G401 (cell line): ENCODE measurements around the gene DPH1. TPM values are rescaled to one million over a fixed set of nuclear protein-coding genes. Genes with fewer than 3 reads are reported as not detected.
"Not testable (repeated sequence)": the region's sequence is repeated elsewhere in the genome, so short reads cannot be mapped to it uniquely, and the experiment has no call there.

Experiments
- DNase-seq: peaks from one replicate; pipeline ENCODE4 v3.0.0-alpha.2; 2015; ENCODE audit warnings: low spot score
- in situ Hi-C: cut with HindIII; loops from 2 replicates; pipeline ENCODE4 v1.10.0; 2016; ENCODE audit warnings: low sequenced_read_pairs, mixed read lengths
- total RNA-seq: library from RNA; depleted of rRNA; stranded (reverse); fragments of >200 nt; shearing (Covaris generic); gene quantifications from 2 replicates; pipeline ENCODE4 v1.2.3, GENCODE V29; 2014

Gene DPH1
- total RNA-seq, 1 experiment from 2014 or later = 56.7 TPM

DNA sequence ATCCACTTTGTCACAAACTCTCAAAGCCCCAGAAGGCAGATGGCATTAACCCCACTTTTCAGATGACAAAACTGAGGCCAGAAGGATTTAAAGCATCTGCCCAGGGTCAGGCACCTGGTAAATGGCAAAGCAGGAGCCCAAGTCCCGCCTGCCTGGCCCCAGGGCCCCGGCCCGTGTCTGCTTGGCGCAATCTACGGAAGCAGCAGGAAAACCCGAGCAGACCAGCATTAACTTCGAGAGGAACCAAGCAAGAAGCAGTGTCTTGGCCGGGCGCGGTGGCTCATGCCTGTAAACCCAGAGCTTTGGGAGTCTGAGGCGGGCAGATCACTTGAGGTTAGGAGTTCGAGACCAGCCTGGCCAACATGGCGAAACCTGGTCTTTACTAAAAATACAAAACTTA lies 26.4 kb upstream of the DPH1 start:
- DNase-seq = no peak
- in situ Hi-C loops = no loop called here

DNA sequence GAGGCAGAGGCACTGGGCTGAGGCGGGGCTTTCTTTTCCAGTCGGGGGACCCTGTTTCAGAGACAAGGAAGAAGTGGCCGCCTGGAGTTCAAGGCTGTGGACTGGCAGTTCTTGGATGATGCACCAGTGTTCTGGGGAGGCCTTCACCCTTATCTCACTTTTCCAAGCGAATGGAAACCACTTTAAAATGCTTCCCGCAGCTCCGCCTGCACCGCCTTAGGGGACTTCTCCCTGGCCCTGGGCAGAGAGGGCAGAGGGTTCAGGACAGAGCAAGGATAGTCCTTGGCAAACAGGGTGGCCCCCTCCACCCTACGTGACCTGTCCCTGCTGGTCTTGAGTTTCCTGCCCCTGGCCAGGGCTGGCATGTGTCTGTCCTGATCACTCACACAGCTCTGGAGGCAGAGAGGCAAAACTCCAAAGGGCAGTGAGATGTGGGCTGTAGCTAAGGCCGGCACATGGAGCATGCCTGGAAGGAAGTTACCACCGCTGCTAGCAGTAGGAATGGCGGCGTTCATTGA lies 25.5 kb upstream of the DPH1 start:
- in situ Hi-C loops = no loop called here
- DNase-seq = no peak

DNA sequence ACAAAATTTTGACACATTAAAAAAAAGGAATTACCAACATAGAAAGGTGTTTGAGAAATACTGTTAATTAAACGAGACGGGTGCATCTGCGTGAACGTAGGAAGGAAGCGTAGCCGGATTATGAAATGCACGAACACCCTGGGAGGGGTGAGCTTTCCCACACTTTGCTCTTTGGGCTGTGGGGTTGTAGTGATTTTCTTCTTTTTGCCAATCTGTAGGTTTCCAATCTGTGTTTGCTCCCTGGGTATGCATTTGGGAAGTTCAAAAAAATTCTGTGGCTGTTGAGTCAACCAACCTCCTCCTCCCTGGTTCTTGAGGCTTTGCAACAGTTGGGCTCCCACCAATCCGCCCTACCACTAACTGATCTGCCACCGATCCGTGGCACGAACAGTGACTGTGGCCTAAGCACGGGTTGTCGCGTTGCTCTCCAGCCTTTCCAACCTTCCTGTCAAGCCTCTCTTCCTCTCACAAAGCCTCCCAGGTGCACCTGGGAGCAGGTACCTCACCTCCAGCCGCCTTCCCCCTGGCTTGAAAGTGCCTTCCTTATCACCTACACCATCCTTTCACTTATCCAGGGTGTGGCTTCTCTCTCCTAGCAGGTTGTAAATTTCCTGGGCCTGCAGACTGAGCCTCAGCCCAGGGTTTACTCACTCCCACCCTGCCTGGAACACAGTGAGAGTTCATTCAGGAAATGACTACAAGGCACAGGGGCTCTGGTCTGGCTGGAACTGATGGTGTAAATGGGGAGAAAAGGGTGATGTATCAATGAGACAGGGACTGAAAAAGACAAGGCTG lies 21.4 kb upstream of the DPH1 start:
- no peak for DNase-seq
- in situ Hi-C loops = no loop called here

DNA sequence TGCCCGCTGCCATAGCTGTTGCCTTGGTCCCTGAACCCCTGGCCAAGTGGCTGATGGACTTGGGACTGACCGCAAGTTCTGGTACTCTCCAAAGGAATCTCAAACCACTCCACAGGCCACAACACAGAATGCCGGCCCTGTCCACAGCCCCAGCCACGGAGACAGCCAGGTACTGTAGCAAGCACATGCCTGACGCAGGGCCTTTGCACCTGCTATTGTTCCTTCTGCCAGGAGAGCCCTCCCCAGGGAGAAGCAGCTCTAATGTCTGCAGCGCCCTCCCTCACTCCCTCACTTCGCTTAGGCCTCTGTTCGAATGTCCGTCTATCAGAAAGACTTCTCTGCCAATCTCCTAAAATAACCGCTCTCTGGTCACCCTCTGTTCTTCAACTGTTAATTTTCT lies 20.2 kb upstream of the DPH1 start:
- DNase-seq = no peak
- in situ Hi-C loops = no loop called here

DNA sequence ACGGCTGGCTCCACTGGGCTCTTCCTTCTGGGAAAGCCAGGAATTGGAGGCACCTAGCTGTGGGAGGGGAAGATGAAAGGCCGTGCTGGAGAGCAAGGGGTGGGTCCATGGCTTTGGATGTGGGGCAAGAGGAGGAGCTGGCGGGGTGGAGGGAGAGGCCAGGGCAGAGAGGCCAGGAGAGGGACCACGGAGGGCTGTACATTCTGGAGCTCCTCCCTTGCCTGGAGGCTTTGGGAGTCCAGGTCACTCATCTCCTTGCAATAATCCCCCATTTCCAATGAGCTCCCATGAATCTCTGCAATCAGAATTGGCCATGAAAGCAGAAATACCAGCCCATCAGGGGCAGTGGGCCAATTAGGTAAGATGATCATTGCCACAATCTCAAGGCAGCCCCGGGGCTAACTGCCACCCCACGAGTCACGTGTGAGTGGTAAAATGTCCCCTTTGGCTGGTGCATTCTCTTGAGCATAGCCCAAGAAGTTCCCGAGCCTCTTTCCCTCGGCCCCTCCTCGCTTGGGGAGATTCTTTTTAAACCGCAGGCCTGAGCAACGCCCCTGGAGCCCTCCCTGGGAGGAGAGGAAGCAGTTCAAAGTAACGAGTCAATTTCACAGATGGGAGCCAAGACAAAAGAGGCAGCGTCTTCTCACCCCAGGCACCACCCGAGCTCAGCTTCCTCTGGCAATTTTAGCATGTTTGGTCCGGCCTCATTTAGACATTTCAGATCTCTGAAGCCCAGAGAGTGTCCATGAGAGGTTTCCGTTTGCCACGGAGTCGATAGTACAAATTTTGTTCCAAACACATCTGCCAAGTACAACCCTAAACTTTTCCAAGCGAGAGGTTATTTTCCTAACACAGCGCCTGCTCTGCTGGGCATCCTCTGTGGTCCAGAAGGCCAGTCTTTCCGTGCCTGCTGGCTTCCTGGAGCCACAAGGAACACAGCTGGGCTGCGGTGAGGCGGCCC lies 18.3 kb upstream of the DPH1 start:
- in situ Hi-C loops = no loop called here
- DNase-seq = no peak

DNA sequence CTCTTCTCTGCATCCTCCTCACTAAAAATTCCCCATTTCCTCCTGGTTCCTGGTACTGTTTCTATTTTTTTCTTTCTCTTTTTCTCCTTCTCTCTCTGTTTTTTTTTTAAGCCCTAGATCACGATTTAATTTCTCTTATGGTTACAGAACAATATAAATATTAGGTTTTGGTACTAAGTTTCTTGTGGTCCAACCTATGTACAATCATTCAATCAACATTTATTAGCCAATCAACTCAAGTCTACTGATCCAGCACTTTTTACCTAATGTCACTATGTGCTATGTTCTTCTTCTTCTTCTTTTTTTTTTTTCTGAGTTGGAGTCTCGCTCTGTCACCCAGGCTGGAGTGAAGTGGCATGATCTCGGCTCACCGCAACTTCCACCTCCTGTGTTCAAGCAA lies 17.5 kb upstream of the DPH1 start:
- in situ Hi-C loops = no loop called here
- no peak for DNase-seq

DNA sequence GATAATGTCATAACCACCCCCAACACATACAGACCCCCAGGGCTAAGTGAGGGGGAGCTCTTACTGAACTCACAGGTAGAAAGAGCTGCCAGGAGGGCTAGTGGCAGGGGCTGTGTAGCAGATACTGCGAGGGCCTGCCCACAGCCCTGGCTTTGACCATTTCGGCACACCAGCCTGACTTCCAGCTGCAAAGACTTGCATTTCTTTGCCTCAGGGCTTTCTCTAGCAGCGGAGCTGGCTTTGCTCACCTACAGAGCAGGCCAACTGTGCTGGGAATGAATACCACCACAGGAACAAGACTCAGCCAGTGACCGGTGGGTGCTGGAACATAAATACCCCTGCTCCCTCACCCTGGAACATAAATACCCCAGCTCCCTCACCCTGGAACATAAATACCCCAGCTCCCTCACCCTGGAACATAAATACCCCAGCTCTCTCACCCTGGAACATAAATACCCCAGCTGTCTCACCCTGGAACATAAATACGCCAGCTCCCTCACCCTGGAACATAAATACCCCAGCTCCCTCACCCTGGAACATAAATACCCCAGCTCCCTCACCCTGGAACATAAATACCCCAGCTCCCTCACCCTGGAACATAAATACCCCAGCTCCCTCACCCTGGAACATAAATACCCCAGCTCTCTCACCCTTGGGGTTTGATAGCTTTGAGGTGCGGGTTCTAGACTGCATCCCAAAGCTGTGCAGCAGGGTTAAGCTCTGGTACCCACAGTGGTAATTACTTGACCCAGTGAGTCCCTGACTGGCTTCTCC lies 16.5 kb upstream of the DPH1 start:
- in situ Hi-C loops, DNase-seq: not testable (repeated sequence)

DNA sequence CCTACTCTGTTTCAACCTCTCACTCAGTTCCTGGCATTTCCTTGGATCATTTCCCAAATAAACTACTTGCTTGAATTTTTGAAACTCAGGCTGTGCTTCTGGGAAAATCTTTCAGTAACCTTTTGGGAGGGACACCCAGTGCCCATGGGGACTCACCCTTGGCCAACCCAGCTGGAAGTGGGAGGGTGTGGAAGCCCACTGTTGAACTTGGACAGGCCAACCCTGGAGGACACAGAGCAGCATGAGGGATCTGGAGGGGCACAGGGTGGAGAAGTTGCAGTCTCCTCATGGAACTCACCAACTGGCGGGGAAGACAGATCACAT lies 16.0 kb upstream of the DPH1 start:
- no peak for DNase-seq

DNA sequence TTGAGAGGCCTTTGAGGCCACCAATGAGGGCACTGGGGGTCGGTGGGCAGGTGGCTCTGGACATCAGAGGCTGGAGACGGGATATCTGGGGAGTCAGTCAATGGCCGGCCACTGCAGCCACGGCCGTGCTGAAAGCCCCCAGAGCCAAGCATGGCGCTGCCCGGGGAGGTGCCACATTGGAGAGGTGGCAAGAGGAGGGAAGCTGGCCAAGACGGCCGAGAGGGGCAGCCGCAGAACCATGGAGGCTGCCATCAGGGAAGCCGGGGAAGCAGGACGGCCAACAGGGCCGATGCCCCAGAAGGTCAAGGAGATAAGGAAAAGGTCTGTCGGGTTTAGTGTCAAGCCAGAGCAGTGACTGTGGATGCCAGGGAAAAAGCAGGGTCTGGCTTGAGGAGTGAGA lies 14.6 kb upstream of the DPH1 start:
- in situ Hi-C loops = no loop called here
- DNase-seq = no peak

More for the DNA sequence above, 16.0 kb upstream of the DPH1 start:
- in situ Hi-C loops = no loop called here

DNA sequence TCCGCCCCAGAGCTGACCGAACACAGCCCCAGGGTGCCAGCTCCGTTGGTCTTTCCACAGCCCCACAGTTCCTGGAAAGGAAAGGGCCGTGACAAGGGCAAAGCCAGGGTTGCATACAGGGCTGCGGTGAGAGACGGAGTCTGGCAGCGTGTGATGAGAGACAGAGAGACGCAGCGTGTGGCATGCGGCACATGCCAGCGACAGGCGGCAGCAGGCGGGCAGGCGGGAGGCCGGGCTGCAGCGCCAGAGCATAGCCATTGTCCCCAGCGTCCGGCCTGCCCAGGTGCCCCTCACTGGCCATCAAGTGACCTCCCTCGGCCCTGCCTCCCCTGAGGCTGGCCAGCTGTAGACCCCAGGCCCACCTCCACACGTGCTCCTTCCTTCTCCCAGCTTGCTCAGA lies 13.5 kb upstream of the DPH1 start:
- DNase-seq = peak; percentile 68
- in situ Hi-C loops = no loop called here

DNA sequence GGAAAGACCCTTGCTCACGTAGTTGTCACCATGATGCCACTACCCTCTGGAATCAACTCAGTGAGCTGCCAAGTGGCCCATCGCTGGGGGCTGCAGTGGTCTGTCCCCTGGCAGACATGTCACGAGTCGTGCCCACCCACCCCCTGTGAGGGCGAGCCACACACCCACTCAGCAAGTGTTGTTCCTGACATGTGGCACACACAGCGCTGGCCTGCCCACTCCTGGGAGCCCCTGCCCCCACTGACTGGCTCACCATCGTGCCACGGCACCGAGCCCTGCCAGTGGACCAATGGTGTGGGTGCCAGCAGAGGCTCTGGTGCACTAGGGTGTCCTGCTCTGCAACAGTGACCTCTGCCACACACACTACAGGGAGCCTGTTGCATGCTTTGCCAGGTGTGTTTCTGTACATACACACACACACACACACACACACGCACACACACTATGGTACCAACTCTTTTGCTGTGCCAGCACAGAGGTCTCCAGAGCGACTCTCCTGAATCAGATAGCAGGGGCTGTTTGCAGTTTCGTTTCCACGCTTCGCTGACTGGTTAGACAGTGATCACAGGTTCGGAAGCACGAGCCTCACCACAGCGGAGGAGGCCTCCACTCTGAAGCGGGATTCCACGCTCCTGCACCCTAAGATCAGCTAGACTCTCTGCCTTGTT lies 12.5 kb upstream of the DPH1 start:
- in situ Hi-C loops = no loop called here
- DNase-seq = no peak

DNA sequence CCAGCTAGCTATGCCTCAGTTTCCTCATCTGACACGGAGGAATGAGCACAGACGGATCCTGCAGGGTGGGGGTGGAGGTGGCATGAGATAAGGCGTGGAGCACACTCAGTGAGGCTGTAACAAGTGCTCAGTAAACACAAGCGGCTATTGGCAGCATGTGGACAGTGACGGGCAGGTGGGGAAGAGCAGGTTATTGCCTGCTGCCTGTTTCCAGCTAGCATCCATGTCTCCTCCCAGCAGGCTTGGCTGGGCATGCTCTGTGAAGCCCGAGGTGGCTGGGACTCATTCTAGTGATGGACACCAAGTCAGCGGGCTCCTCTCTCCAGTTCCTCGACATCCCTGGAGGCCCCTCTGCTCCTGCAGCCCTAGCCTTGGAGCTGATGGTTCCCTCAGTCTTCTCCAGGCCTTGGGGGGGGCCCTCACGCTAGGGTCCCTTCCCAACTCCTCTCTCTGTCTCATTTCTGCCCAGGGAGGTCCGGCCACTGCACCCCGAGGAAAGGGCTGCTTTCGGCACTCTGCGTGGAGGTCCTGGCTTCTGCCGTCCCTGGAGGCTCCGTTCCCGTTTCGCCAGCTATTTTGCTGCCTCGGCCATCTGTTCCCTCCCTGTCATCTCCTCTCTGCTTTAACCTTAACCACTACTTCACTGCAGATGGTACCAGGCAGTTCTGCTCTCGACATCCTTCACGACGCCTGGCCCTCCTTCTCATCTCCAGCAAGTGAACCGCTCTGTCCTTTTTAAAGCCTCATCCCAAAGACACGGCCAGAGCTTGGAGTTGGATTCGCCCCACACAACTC lies 11.0 kb upstream of the DPH1 start:
- in situ Hi-C loops = no loop called here
- DNase-seq = peak; percentile 83

DNA sequence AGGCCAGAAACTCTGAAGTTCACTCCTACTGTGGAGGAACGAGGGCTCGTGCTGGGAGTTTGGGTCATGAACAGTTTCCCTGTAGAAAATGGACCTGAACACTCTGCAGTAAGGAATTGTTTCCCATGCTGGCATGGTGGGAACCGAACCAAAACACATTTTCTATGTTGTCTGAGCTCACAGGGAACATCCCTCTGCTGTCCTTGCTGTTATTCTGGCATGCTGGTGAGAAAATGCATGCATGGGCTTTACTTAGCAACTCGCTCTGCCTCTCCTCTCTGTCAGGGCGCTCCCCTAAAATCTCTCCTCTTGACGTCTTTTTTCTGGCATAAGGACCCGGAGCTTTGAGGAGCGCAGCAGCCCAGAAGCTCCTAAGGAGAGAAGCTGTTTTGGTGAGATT lies 10.2 kb upstream of the DPH1 start:
- in situ Hi-C loops = no loop called here
- DNase-seq = no peak

DNA sequence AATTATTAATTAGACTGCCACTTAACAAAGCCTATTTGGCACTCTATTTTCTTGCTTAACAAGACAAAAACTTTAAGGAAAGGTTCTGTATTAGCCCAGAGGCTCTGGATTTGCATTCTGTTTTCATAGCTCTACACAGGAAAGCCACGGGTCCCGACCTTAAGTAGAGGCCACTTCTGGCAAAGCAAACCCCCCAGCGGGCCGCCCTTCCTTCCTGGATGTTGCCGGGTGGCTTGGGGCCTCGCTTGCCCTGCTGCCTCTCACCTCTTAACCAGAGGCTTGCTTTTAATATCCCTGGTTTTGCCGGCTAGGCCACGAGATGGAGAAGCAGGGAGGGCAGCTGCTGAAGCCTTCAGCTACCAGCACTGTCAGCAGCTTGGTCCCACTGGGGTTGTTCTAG lies 9.2 kb upstream of the DPH1 start:
- in situ Hi-C loops = no loop called here
- DNase-seq = no peak

DNA sequence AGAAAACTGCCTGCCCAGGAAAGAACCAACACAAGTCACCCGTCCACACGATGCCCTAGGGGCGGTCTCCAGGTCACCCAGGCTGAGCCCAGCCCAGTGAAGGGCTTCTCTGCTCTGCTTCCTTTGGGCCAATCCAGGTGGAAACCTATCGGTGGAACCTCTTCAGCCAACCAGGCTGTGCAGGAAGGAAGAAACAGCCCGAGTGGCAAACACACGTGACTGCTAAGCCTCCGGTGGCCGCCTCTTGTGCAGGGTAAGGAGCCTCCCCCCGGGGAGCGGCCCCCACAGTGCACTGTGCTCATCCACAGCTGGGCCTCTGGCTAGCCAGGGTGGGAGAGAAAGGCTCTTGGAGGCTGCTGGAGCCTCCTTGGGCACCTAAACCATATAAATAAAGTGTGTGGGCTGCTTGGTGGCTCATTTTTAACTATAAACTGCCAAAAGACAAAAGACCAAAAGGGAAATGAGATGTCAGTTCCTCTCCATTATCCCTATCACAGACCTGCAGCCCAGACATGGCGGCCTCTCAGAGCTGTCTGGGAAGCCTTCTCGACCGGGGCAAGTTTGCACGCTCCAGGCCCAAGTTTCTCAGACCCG lies 7.2 kb upstream of the DPH1 start:
- in situ Hi-C loops = no loop called here
- no peak for DNase-seq

DNA sequence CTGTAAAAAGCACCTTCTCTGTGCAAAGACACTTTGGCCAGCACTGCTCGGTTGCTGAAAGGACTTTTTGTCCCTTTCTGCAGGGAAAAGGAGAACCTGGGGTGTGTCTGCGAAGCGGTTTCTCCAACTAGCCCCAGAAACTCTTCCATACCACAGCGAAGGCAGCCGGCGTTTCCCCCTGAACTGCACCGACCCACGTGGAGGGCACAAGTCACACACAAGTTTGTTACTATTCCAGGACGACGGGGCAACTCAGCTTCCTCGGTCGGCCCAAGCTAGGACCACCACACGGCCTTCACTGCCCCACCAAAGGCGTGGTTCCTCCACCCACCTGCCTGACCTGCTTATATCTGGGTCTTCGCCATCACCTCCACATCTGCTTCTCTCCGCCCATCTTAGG lies 6.7 kb upstream of the DPH1 start:
- in situ Hi-C loops = no loop called here
- DNase-seq = no peak

DNA sequence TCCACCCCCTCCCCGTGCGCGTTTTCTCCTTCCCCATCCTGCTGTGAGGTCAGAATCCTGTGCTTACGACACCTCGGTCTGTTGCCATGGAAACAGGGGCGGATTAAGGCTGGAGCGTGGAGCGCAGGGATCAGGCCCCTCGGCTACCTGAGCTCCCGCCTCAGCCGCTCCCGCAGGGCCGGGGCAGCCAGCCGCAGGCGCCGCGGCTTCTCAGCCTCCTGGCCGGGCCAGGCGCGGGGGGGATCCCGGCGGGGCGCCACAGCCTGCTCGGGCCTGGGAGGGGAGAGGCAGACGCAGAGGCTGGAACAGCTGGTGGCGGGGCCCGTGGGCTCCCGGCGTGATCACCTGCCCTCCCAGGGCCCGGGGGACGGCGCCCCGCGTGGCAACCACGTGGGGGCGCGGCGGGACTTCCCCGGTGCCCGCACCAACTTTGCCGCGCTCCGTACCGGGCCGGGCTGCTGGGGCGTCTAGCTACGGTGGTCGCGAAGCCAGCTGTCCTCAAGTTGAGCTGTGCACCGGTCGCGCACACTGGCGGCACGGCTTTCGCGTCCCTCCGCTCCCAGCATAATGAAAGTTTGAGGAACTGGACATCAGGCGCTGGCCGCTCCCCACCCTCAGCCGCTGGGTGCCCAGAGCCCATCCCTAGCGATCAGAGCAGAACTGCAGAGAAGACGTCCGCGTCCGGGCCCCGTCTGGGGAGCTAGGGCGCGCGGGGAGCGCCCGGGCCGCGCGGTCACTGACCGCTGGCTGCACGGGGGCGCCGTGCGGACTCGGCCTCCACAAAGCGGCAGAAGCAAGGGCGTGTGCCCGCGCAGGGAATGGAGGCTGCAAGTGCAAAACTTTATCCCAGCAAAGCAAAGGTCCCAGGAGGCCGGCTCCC lies 6.0 kb upstream of the DPH1 start:
- in situ Hi-C loops = no loop called here
- peak; percentile 76 for DNase-seq
